H9 (cell line): Measurements from ENCODE around the gene IFI44. TPM values are rescaled to one million over a fixed set of nuclear protein-coding genes. Genes with fewer than 3 reads are reported as not detected.

Experiments
- DNase-seq: peaks from one replicate; pipeline ENCODE4 v3.0.0-alpha.2; 2017
- H2AFZ ChIP-seq: one replicate; pipeline ENCODE4 v1.6.1; 2013; ENCODE audit warnings: mild to moderate bottlenecking, low read length, control low read depth, moderate library complexity
- H2AK5ac ChIP-seq: 2 replicates; pipeline ENCODE4 v1.6.1; 2013; ENCODE audit warnings: low read length, control low read depth, mixed read lengths; ENCODE audit not compliant: insufficient read length
- H2BK120ac ChIP-seq: one replicate; pipeline ENCODE4 v1.6.1; 2013; ENCODE audit warnings: low read depth, mild to moderate bottlenecking, low read length, control low read depth, inconsistent platforms; ENCODE audit not compliant: poor library complexity, severe bottlenecking
- H2BK12ac ChIP-seq: 2 replicates; pipeline ENCODE4 v1.6.1; 2013; ENCODE audit warnings: low read length, control low read depth, mixed read lengths, low read depth; ENCODE audit not compliant: insufficient read length
- H2BK15ac ChIP-seq: 2 replicates; pipeline ENCODE4 v1.6.1; 2013; ENCODE audit warnings: low read depth, low read length, control low read depth
- H2BK20ac ChIP-seq: one replicate; pipeline ENCODE4 v1.6.1; 2013; ENCODE audit warnings: low read depth, mild to moderate bottlenecking, low read length, control low read depth, inconsistent platforms; ENCODE audit not compliant: poor library complexity, severe bottlenecking
- H2BK5ac ChIP-seq: 2 replicates; pipeline ENCODE4 v1.6.1; 2013; ENCODE audit warnings: low read length, control low read depth, mixed read lengths; ENCODE audit not compliant: insufficient read length
- H3K14ac ChIP-seq: 2 replicates; pipeline ENCODE4 v1.6.1; 2013; ENCODE audit warnings: low read length, control low read depth; ENCODE audit not compliant: insufficient read depth
- H3K18ac ChIP-seq: 2 replicates; pipeline ENCODE4 v1.6.1; 2013; ENCODE audit warnings: low read depth, mild to moderate bottlenecking, mixed read lengths, low read length, control low read depth; ENCODE audit not compliant: insufficient read length
- H3K23ac ChIP-seq: 2 replicates; pipeline ENCODE4 v1.6.1; 2013; ENCODE audit warnings: low read length, control low read depth, mixed read lengths, low read depth; ENCODE audit not compliant: insufficient read length
- H3K23me2 ChIP-seq: 2 replicates; pipeline ENCODE4 v1.6.1; 2013; ENCODE audit warnings: low read depth, mild to moderate bottlenecking, mixed read lengths, low read length, control low read depth; ENCODE audit not compliant: insufficient read length, poor library complexity, severe bottlenecking
- H3K27ac ChIP-seq: 2 replicates; pipeline ENCODE4 v1.5.1; 2013; ENCODE audit warnings: low read length, control low read depth, mixed read lengths, low read depth; ENCODE audit not compliant: insufficient read length
- H3K27me3 ChIP-seq: 2 replicates; pipeline ENCODE4 v1.6.1; 2013; ENCODE audit warnings: low read length, control low read depth, inconsistent platforms; ENCODE audit not compliant: insufficient read depth
- H3K4ac ChIP-seq: 2 replicates; pipeline ENCODE4 v1.6.1; 2013; ENCODE audit warnings: low read depth, mild to moderate bottlenecking, control low read depth, inconsistent platforms, low read length, moderate library complexity
- H3K4me1 ChIP-seq: 2 replicates; pipeline ENCODE4 v1.6.1; 2013; ENCODE audit warnings: low read length, control low read depth, inconsistent platforms; ENCODE audit not compliant: insufficient read depth
- H3K4me2 ChIP-seq: 2 replicates; pipeline ENCODE4 v1.6.1; 2013; ENCODE audit warnings: low read length, control low read depth, mixed read lengths; ENCODE audit not compliant: insufficient read length, insufficient read depth
- H3K56ac ChIP-seq: 2 replicates; pipeline ENCODE4 v1.6.1; 2013; ENCODE audit warnings: low read depth, mild to moderate bottlenecking, mixed read lengths, low read length, control low read depth; ENCODE audit not compliant: insufficient read length
- H3K79me1 ChIP-seq: 2 replicates; pipeline ENCODE4 v1.6.1; 2013; ENCODE audit warnings: low read depth, mild to moderate bottlenecking, moderate library complexity, low read length, control low read depth, inconsistent platforms; ENCODE audit not compliant: insufficient read depth, poor library complexity, severe bottlenecking
- H3K79me2 ChIP-seq: 2 replicates; pipeline ENCODE4 v1.6.1; 2013; ENCODE audit warnings: low read length, control low read depth, inconsistent platforms; ENCODE audit not compliant: insufficient read depth
- H3K9ac ChIP-seq: 2 replicates; pipeline ENCODE4 v1.6.1; 2013; ENCODE audit warnings: low read length, control low read depth, mixed read lengths; ENCODE audit not compliant: insufficient read length; ENCODE audit errors: extremely low read depth
- H3K9me3 ChIP-seq: one replicate; pipeline ENCODE4 v1.6.1; 2013; ENCODE audit warnings: low read depth, low read length, inconsistent platforms; ENCODE audit not compliant: control insufficient read depth
- H3T11ph ChIP-seq: one replicate; pipeline ENCODE4 v1.6.1; 2013; ENCODE audit warnings: mild to moderate bottlenecking, low read length, control low read depth, inconsistent platforms
- H4K20me1 ChIP-seq: one replicate; pipeline ENCODE4 v1.6.1; 2013; ENCODE audit not compliant: control insufficient read depth, insufficient read length, insufficient read depth
- H4K5ac ChIP-seq: 2 replicates; pipeline ENCODE4 v1.6.1; 2013; ENCODE audit warnings: low read depth, mild to moderate bottlenecking, mixed read lengths, low read length, control low read depth; ENCODE audit not compliant: insufficient read length
- H4K8ac ChIP-seq: replicated peaks from 2 replicates; pipeline ENCODE4 v1.6.1; 2013; ENCODE audit warnings: low read length, control low read depth, mixed read lengths, low read depth; ENCODE audit not compliant: insufficient read length
- H4K91ac ChIP-seq: 2 replicates; pipeline ENCODE4 v1.6.1; 2013; ENCODE audit warnings: low read depth, mild to moderate bottlenecking, moderate library complexity, mixed read lengths, low read length, control low read depth; ENCODE audit not compliant: insufficient read length
- H3K27ac Mint-ChIP-seq, 3 experiments: 2 replicates in 2 of 3; 3 replicates in 1 of 3; pipeline ENCODE4 v1.8.0; 2020 to 2021; ENCODE audit warnings: mixed read lengths in 3 of 3, mild to moderate bottlenecking in 1 of 3, moderate library complexity in 1 of 3
- H3K27me3 Mint-ChIP-seq: 2 replicates; pipeline ENCODE4 v1.8.0; 2021; ENCODE audit warnings: low read depth, mild to moderate bottlenecking, moderate library complexity, mixed read lengths
- H3K36me3 Mint-ChIP-seq, 3 experiments: 2 replicates in 2 of 3; 3 replicates in 1 of 3; pipeline ENCODE4 v1.8.0; 2020 to 2021; ENCODE audit warnings: low read depth in 3 of 3, mixed read lengths in 3 of 3; ENCODE audit not compliant: insufficient read depth in 1 of 3
- H3K4me1 Mint-ChIP-seq, 2 experiments: 2 replicates each; pipeline ENCODE4 v1.8.0; 2020; ENCODE audit warnings: mixed read lengths in 2 of 2
- H3K4me3 Mint-ChIP-seq, 2 experiments: 2 replicates in 1 of 2; 3 replicates in 1 of 2; pipeline ENCODE4 v1.8.0; 2020 to 2021; ENCODE audit warnings: mild to moderate bottlenecking in 2 of 2, mixed read lengths in 2 of 2, moderate library complexity in 1 of 2
- H3K9me3 Mint-ChIP-seq, 2 experiments: 2 replicates in 1 of 2; 3 replicates in 1 of 2; pipeline ENCODE4 v1.8.0; 2020; ENCODE audit warnings: mild to moderate bottlenecking in 2 of 2, mixed read lengths in 2 of 2, moderate library complexity in 1 of 2
- WGBS: extraction: QIAGEN DNeasy Blood & Tissue Kit; methylation state at CpG from one replicate; pipeline ENCODE4 v1.1.7; 2013; ENCODE audit warnings: missing lambda C conversion rate, low lambda C conversion rate, mixed read lengths; ENCODE audit not compliant: insufficient read length; ENCODE audit errors: extremely low coverage; 5-methylcytosine and 5-hydroxymethylcytosine counted together
- total RNA-seq: library from RNA; stranded (reverse); gene quantifications from 2 replicates; pipeline ENCODE4 v1.2.1, GENCODE V29; 2021
- TF ChIP-seq, protein P1 (sequence below): fragments of 200-600 bp; sonication (generic); conservative IDR thresholded peaks from 3 replicates; pipeline ENCODE4 v1.8.0; 2021; ENCODE audit warnings: antibody characterized with exemption, mild to moderate bottlenecking

IFI44 gene
- total RNA-seq, 1 experiment from 2014 or later, result not detected

DNA sequence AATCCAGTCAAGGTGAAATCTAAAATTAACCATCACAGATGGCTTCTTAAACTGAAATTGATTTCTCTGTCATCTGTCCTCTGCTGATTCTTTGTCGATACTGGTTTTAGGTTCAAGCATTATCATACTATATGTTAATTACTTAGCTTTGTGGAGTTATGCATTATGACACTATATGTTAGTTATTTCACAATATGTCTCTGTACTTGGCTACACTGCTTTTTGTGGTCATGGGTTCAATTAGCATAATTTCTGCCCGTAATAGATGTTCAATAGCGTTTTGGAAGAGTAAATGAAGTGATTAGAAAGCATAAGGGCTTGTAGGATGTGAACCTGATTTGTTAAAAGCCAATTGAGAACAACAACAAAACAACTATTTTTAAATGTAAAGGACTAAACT is 28.2 kb downstream of the IFI44 start:
- H2AFZ ChIP-seq, result no peak overlapping the region
- no peaks in the 10 kb centered on the region for H3K79me2 ChIP-seq
- no peak overlapping the region for H2BK12ac ChIP-seq
- H3K27me3 Mint-ChIP-seq, result peaks cover 4% of the 10 kb centered on the region; the same call in 1 of the 2 replicates
- H3K36me3 Mint-ChIP-seq, result no peaks in the 10 kb centered on the region
- TF ChIP-seq, protein P1, sequence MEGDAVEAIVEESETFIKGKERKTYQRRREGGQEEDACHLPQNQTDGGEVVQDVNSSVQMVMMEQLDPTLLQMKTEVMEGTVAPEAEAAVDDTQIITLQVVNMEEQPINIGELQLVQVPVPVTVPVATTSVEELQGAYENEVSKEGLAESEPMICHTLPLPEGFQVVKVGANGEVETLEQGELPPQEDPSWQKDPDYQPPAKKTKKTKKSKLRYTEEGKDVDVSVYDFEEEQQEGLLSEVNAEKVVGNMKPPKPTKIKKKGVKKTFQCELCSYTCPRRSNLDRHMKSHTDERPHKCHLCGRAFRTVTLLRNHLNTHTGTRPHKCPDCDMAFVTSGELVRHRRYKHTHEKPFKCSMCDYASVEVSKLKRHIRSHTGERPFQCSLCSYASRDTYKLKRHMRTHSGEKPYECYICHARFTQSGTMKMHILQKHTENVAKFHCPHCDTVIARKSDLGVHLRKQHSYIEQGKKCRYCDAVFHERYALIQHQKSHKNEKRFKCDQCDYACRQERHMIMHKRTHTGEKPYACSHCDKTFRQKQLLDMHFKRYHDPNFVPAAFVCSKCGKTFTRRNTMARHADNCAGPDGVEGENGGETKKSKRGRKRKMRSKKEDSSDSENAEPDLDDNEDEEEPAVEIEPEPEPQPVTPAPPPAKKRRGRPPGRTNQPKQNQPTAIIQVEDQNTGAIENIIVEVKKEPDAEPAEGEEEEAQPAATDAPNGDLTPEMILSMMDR, result no peak
- H4K91ac ChIP-seq, result no peak overlapping the region
- no peaks in the 10 kb centered on the region for H3K4me1 ChIP-seq
- H3K9me3 ChIP-seq, result no peaks in the 10 kb centered on the region
- H3K4me3 Mint-ChIP-seq, result no peak overlapping the region
- H3K27ac ChIP-seq, result no peak overlapping the region
- no peaks in the 10 kb centered on the region for H3K79me1 ChIP-seq
- no peaks in the 10 kb centered on the region for H3K4me1 Mint-ChIP-seq
- DNase-seq, result no peak
- H4K8ac ChIP-seq, result no peak overlapping the region
- no peak overlapping the region for H2BK120ac ChIP-seq
- no peak overlapping the region for H3K27ac Mint-ChIP-seq
- no peak overlapping the region for H3K18ac ChIP-seq
- H3K27me3 ChIP-seq, result no peaks in the 10 kb centered on the region
- H3K9ac ChIP-seq, result no peak overlapping the region
- no peak overlapping the region for H2BK15ac ChIP-seq
- H3K23me2 ChIP-seq, result no peaks in the 10 kb centered on the region
- WGBS, result no CpG with 5 or more reads among the region's 3 CpGs
- H2AK5ac ChIP-seq, result no peak overlapping the region
- H2BK5ac ChIP-seq, result no peak overlapping the region
- H2BK20ac ChIP-seq, result no peak overlapping the region
- H3K9me3 Mint-ChIP-seq, result no peaks in the 10 kb centered on the region; a peak in 1 of 5 replicates
- no peak overlapping the region for H3K4ac ChIP-seq
- H3T11ph ChIP-seq, result no peak overlapping the region
- H3K23ac ChIP-seq, result no peak overlapping the region
- H3K14ac ChIP-seq, result no peak overlapping the region
- H4K5ac ChIP-seq, result no peak overlapping the region
- H3K4me2 ChIP-seq, result no peak overlapping the region
- no peak overlapping the region for H3K56ac ChIP-seq
- no peaks in the 10 kb centered on the region for H4K20me1 ChIP-seq
